Subcutaneous adipose tissue (tissue), 4 donors: Measurements from ENCODE around the gene SEMA4B. TPM values are rescaled to one million over a fixed set of nuclear protein-coding genes. Genes with fewer than 3 reads are reported as not detected.

Source experiments
- CTCF ChIP-seq: fragments of 450-650 bp; IDR thresholded peaks from one replicate; pipeline ENCODE4 v1.5.1; 2016; ENCODE audit warnings: low read depth, mild to moderate bottlenecking, control low read depth, antibody characterized with exemption, moderate library complexity
- small RNA-seq: library from RNA; depleted of rRNA; stranded (forward); fragments of <200 nt; gene quantifications from one replicate; pipeline ENCODE3, GENCODE V24; 2016
- total RNA-seq, 4 donors: library from RNA; depleted of rRNA; stranded (reverse); fragments of >200 nt; gene quantifications; one replicate each; pipeline ENCODE4 v1.1.0, GENCODE V29; 2016

The SEMA4B gene
- total RNA-seq, 4 donors from 2014 or later: 4.4 to 13.4 (median 12.5) TPM

- no peak for TF ChIP-seq CTCF
These were observed 69.5 kb downstream of the SEMA4B start for GRCh38 chr15:90270502-90271150.

- no peak for TF ChIP-seq CTCF
These were observed 70.5 kb downstream of the SEMA4B start for GRCh38 chr15:90271459-90272166.

Small RNA genes lying within 50 kb of the gene (small RNA-seq; reads per million reads assigned to genes)
- not detected for gene RN7SL346P

Other genes with a start within 250 kb of the SEMA4B start
- gene ZNF710, start 200.0 kb upstream of the SEMA4B start, total RNA-seq: 1 to 10 TPM; 5.4 to 8.3 (median 6.1) TPM
- gene IDH2, start 98.9 kb upstream of the SEMA4B start, total RNA-seq: 10 to 100 TPM; 17.6 to 69.9 (median 26.8) TPM
- 10 to 100 TPM; 24.2 to 52.6 (median 38.7) TPM for gene CIB1, start 32.6 kb downstream of the SEMA4B start, total RNA-seq
- gene GDPGP1, start 32.9 kb downstream of the SEMA4B start, total RNA-seq: 1 to 10 TPM; 2.6 to 5.9 (median 3.6) TPM
- under 1 TPM in 2 of 4 donors, not detected in 2; 0.22 to 0.51 TPM for gene TTLL13, start 48.2 kb downstream of the SEMA4B start, total RNA-seq
- 10 to 100 TPM; 47.9 to 85.1 (median 70.7) TPM for gene NGRN, start 64.3 kb downstream of the SEMA4B start, total RNA-seq
- gene ZNF774, start 151.0 kb downstream of the SEMA4B start, total RNA-seq: 1 to 10 TPM in 1 of 4 donors, under 1 TPM in 2, not detected in 1; 0.22 to 2.5 (median 0.33) TPM
- 100 to 1,000 TPM; 279 to 493 (median 310) TPM for gene IQGAP1, start 186.9 kb downstream of the SEMA4B start, total RNA-seq